Pancreas (tissue), 10 donors: Measurements from ENCODE around the gene KPTN. TPM values are rescaled to one million over a fixed set of nuclear protein-coding genes. Genes with fewer than 3 reads are reported as not detected.

Experiments used
- ATAC-seq, 4 donors: fragments of 200-7000 bp; cut with Tn5 transposase; one replicate each; pipeline versions ENCODE4 v1.8.0 to v1.9.1; 2020; ENCODE audit warnings: mild to moderate bottlenecking in 4 of 4, moderate library complexity in 4 of 4
- DNase-seq, 6 donors: peaks; one replicate each; pipeline ENCODE4 v3.0.0-alpha.2; 2020
- FAIRE-seq: peaks from 2 replicates; lab custom pipeline; 2012; peaks lifted over from hg19 to GRCh38; lab: Jason Lieb, UNC
- H3K27ac ChIP-seq, 4 donors: fragments of 200-600 bp; sonication (generic); 1 replicate in 3 of 4; 2 replicates in 1 of 4; pipeline versions ENCODE4 v1.5.0 to v1.8.0; 2020
- H3K27me3 ChIP-seq, 4 donors: fragments of 200-600 bp; one replicate each; pipeline ENCODE4 v1.8.0; 2021
- H3K36me3 ChIP-seq, 3 donors: fragments of 200-600 bp; sonication (generic) in 1 of 3; one replicate each; pipeline versions ENCODE4 v1.5.0 to v1.8.0; 2020 to 2021
- H3K4me1 ChIP-seq, 3 donors: fragments of 200-600 bp; one replicate each; pipeline ENCODE4 v1.8.0; 2021
- H3K4me3 ChIP-seq, 4 donors: fragments of 200-600 bp; sonication (generic) in 2 of 4; one replicate each; pipeline versions ENCODE4 v1.5.0 to v1.8.0; 2020 to 2021
- H3K9me3 ChIP-seq, 4 donors: fragments of 200-600 bp; one replicate each; pipeline ENCODE4 v1.8.0; 2021
- CTCF ChIP-seq, 4 donors: fragments of 200-600 bp; sonication (generic) in 3 of 4; IDR thresholded peaks; one replicate each; pipeline versions ENCODE4 v1.5.0 to v1.8.0; 2021; ENCODE audit warnings: antibody characterized with exemption in 4 of 4
- WGBS, 2 donors: extraction: QIAGEN DNeasy Blood & Tissue Kit; methylation state at CpG; one replicate each; pipeline ENCODE4 v1.1.7; 2013; 5-methylcytosine and 5-hydroxymethylcytosine counted together
- intact Hi-C, 3 donors: fragments of 100-400 bp; cut with DNase I; formaldehyde crosslinking; loops; one replicate each; pipeline versions ENCODE4 v1.11.1 to v1.14.2; 2022
- polyA plus RNA-seq, 2 donors: library from polyadenylated mRNA; stranded (reverse); fragments of 200-250 nt; gene quantifications; one replicate each; pipeline ENCODE4 v1.2.3, GENCODE V29; 2013
- total RNA-seq, 6 donors: library from RNA; stranded (reverse); fragmentation: NEBNext Ultra II Directional in 4 of 6; extraction: Animal tissue kit (Norgen Biotek cat#: 25700) in 4 of 6; gene quantifications; one replicate each; pipeline versions ENCODE4 v1.2.1 to v1.2.4, GENCODE V29; 2021 to 2023
- donor health status: healthy with polysubstance abuse.
- donor health status: DM: no; HTN: no; CAD: no; lungs with moderate emphysema.
- donor health status: DM: no; HTN: no; CAD: no.
- donor health status: control.
- donor health status: control.
- donor health status: Bipolar disorder and iron deficiency.
- donor health status: DM: yes; HTN: yes; CAD: no.
- donor health status: DM: no; HTN: no; CAD: no.
- donor health status: DM: no; HTN: no; CAD: no.
- donor health status: DM: yes; HTN: yes; CAD: no.

Gene KPTN
- total and polyA plus RNA-seq, 8 donors, result 3.0 to 53.3 (median 6.0) TPM

- TF ChIP-seq CTCF (IDR thresholded peaks at IDR 0.05), result no peak
- DNase-seq, result peak in 1 of 6 donors; percentile 26
Measured at GRCh38 chr19:47444388-47444821, 39.6 kb downstream of the KPTN start.

GRCh38 chr19:47443331-47443730, 40.7 kb downstream of the KPTN start:
- no peak for FAIRE-seq
- Histone ChIP-seq H3K9me3 (no peaks in the 10 kb centered on the region), H3K36me3 (no peaks in the 10 kb centered on the region), H3K4me3 (no peak overlapping the region), H3K27me3 (no peaks in the 10 kb centered on the region), H3K27ac (no peak overlapping the region), H3K4me1 (no peaks in the 10 kb centered on the region)
- TF ChIP-seq CTCF (IDR thresholded peaks at IDR 0.05), result no peak
- DNase-seq, result peak in 1 of 6 donors; percentile 15
- WGBS, 2 donors, result 82 to 87% methylated on average over 12 of the region's 12 CpGs
- ATAC-seq, result no peak
- intact Hi-C loops, result loop anchor here in 1 of 3 donors (10.0 kb wide), 1 partner anchor 251 kb away; no protein-coding TSS in a partner anchor

More at GRCh38 chr19:47444388-47444821, 39.6 kb downstream of the KPTN start:
- intact Hi-C loops, result loop anchor here in 1 of 3 donors (10.0 kb wide), 1 partner anchor 250 kb away; no protein-coding TSS in a partner anchor
- 49 to 52% methylated on average over 22 of the region's 22 CpGs for WGBS, 2 donors
- ATAC-seq (no peak), FAIRE-seq (no peak)
- no peak overlapping the region for H3K4me3 ChIP-seq
- no peaks in the 10 kb centered on the region for H3K36me3 ChIP-seq
- no peaks in the 10 kb centered on the region for H3K9me3 ChIP-seq
- H3K27ac ChIP-seq, result no peak overlapping the region
- H3K4me1 ChIP-seq, result no peaks in the 10 kb centered on the region
- H3K27me3 ChIP-seq, result no peaks in the 10 kb centered on the region

- Histone ChIP-seq H3K4me3 (no peak overlapping the region), H3K36me3 (no peaks in the 10 kb centered on the region), H3K27ac (no peak overlapping the region), H3K4me1 (no peaks in the 10 kb centered on the region), H3K27me3 (no peaks in the 10 kb centered on the region), H3K9me3 (no peaks in the 10 kb centered on the region)
- ATAC-seq (peak in 2 of 4 donors; percentile 24 to 25), FAIRE-seq (no peak), DNase-seq (peak in 1 of 6 donors; percentile 38)
- intact Hi-C loops, result loop anchor here in 2 of 3 donors (5.0 to 10.0 kb wide), 3 partner anchors 76 to 258 kb away; partner anchors contain the start of gene NAPA (in 2 of the 2)
- WGBS, 2 donors, result 25 to 36% methylated on average over 5 of the region's 5 CpGs
- no peak for TF ChIP-seq CTCF (IDR thresholded peaks at IDR 0.05)
Measured at GRCh38 chr19:47438793-47439220, 45.2 kb downstream of the KPTN start.

- 51 to 57% methylated on average over 12 of the region's 12 CpGs for WGBS, 2 donors
- intact Hi-C loops, result loop anchor here in 2 of 3 donors (5.0 to 10.0 kb wide), 3 partner anchors 77 to 260 kb away; partner anchors contain the start of gene NAPA (in 2 of the 2)
- no peaks in the 10 kb centered on the region for H3K4me1 ChIP-seq
- H3K9me3 ChIP-seq, result no peaks in the 10 kb centered on the region
- H3K27me3 ChIP-seq, result peaks cover 0 to 3% (median 0%) of the 10 kb centered on the region in 4 donors
- FAIRE-seq (no peak), DNase-seq (peak in 1 of 6 donors; percentile 31), ATAC-seq (no peak)
- no peak overlapping the region for H3K4me3 ChIP-seq
- H3K36me3 ChIP-seq, result no peaks in the 10 kb centered on the region
- no peak for TF ChIP-seq CTCF (IDR thresholded peaks at IDR 0.05)
- H3K27ac ChIP-seq, result no peak overlapping the region
Measured at GRCh38 chr19:47437500-47437899, 46.5 kb downstream of the KPTN start.
